ENCODE measurements around the gene CIPC. TPM values are rescaled to one million over a fixed set of nuclear protein-coding genes. Genes with fewer than 3 reads are reported as not detected.

CIPC gene
- total RNA-seq, 1 experiment from 2014 or later, result 20.6 TPM

- POLR2A ChIA-PET, result no interaction called here
- Histone ChIP-seq H3K4me2 (ENCODE audit: low read length) (no peak overlapping the region), H3K9me3 (ENCODE audit: control insufficient read depth in 1 of 2, insufficient read depth in 1 of 2, low read depth in 1 of 2, low read length in 2 of 2) (no peaks in the 10 kb centered on the region), H4K20me1 (ENCODE audit: insufficient read depth) (no peaks in the 10 kb centered on the region), H3K79me2 (ENCODE audit: insufficient read depth, low read length) (peaks cover 48% of the 10 kb centered on the region), H3K4me3 (replicated peaks in 1 of 2; ENCODE audit: low read depth in 1 of 2, low read length in 2 of 2) (no peak overlapping the region), H3K9me2 (ENCODE audit: insufficient read depth) (no peaks in the 10 kb centered on the region), H2AFZ (ENCODE audit: low read depth, low read length, poor library complexity, severe bottlenecking) (no peak overlapping the region), H3K36me3 (ENCODE audit: control insufficient read depth in 1 of 2, insufficient read depth in 2 of 2, low read length in 2 of 2) (peaks cover 6 to 12% of the 10 kb centered on the region in 2 experiments; a peak in 2 of 4 replicates), H3K27me3 (ENCODE audit: insufficient read depth, low read length) (no peaks in the 10 kb centered on the region), H3K4me1 (ENCODE audit: control insufficient read depth in 1 of 2, insufficient read depth in 2 of 2, low read length in 2 of 2) (peaks cover 6 to 8% of the 10 kb centered on the region in 2 experiments), H3K27ac (ENCODE audit: low read depth, low read length) (no peak overlapping the region), H3K9ac (ENCODE audit: low read length) (no peak overlapping the region)
- no peak for TF ChIP-seq EZH2 (IDR thresholded peaks at IDR 0.05)
- RAD21 ChIA-PET (ENCODE audit: low non-redundant PET in 1 of 2, low total read pairs in 2 of 2, uncharacterized antibody in 2 of 2, unreplicated experiment in 2 of 2), result no interaction called here
- intact Hi-C loops (cut with micrococcal nuclease), result no loop called here
- no peak for ATAC-seq
- BruUV-seq (replicated peaks), result no TSS peak
- DNase-seq (ENCODE audit: low read depth, low spot score), result no peak
- CTCF ChIA-PET, result no interaction called here
Observed at GRCh38 chr14:77104393-77104792, 6.3 kb downstream of the CIPC start.

- no peaks in the 10 kb centered on the region for H3K9me3 ChIP-seq (ENCODE audit: control insufficient read depth in 1 of 2, insufficient read depth in 1 of 2, low read depth in 1 of 2, low read length in 2 of 2)
- H3K4me3 ChIP-seq (replicated peaks in 1 of 2; ENCODE audit: low read depth in 1 of 2, low read length in 2 of 2), result no peak overlapping the region
- H3K4me1 ChIP-seq (ENCODE audit: control insufficient read depth in 1 of 2, insufficient read depth in 2 of 2, low read length in 2 of 2), result no peaks in the 10 kb centered on the region; a peak in 1 of 4 replicates
- H3K9ac ChIP-seq (ENCODE audit: low read length), result no peak overlapping the region
- POLR2A ChIA-PET, result no interaction called here
- peaks cover 6 to 12% of the 10 kb centered on the region in 2 experiments; a peak in 3 of 4 replicates for H3K36me3 ChIP-seq (ENCODE audit: control insufficient read depth in 1 of 2, insufficient read depth in 2 of 2, low read length in 2 of 2)
- CTCF ChIA-PET, result no interaction called here
- H3K79me2 ChIP-seq (ENCODE audit: insufficient read depth, low read length), result peaks cover 38% of the 10 kb centered on the region
- no peaks in the 10 kb centered on the region for H3K9me2 ChIP-seq (ENCODE audit: insufficient read depth)
- TF ChIP-seq REST (IDR thresholded peaks at IDR 0.05; ENCODE audit: low read depth) (no peak), RAD21 (IDR thresholded peaks at IDR 0.05; ENCODE audit: low read depth) (no peak), SIN3A (IDR thresholded peaks at IDR 0.05; ENCODE audit: low read depth) (no peak), YY1 (IDR thresholded peaks at IDR 0.05; ENCODE audit: extremely low read depth, insufficient replicate concordance, low read depth, low read length) (no peak), EGR1 (IDR thresholded peaks at IDR 0.05; ENCODE audit: low read depth) (no peak), SP1 (IDR thresholded peaks at IDR 0.05; ENCODE audit: low read depth) (no peak), CBX3 (IDR thresholded peaks at IDR 0.05; ENCODE audit: low read depth) (no peak), JUND (IDR thresholded peaks at IDR 0.05) (no peak), POLR2A (IDR thresholded peaks at IDR 0.05; ENCODE audit: borderline replicate concordance, extremely low read depth, insufficient read depth, insufficient read length) (no peak), FOSL1 (IDR thresholded peaks at IDR 0.05; ENCODE audit: low read depth) (no peak), POLR2AphosphoS5 (IDR thresholded peaks at IDR 0.05; ENCODE audit: low read depth, low read length) (no peak), ZNF274 (IDR thresholded peaks at IDR 0.05; ENCODE audit: low read depth, low read length) (no peak)
- TF ChIP-seq, protein P1, sequence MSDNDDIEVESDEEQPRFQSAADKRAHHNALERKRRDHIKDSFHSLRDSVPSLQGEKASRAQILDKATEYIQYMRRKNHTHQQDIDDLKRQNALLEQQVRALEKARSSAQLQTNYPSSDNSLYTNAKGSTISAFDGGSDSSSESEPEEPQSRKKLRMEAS (IDR thresholded peaks at IDR 0.05), result no peak
- no TSS peak for BruUV-seq (replicated peaks)
- intact Hi-C loops (cut with micrococcal nuclease), result no loop called here
- RAD21 ChIA-PET (ENCODE audit: low non-redundant PET in 1 of 2, low total read pairs in 2 of 2, uncharacterized antibody in 2 of 2, unreplicated experiment in 2 of 2), result no interaction called here
- H3K4me2 ChIP-seq (ENCODE audit: low read length), result no peak overlapping the region
- no peaks in the 10 kb centered on the region for H3K27me3 ChIP-seq (ENCODE audit: insufficient read depth, low read length)
- DNase-seq (ENCODE audit: low read depth, low spot score), result no peak
- H4K20me1 ChIP-seq (ENCODE audit: insufficient read depth), result no peaks in the 10 kb centered on the region
- H3K27ac ChIP-seq (ENCODE audit: low read depth, low read length), result no peak overlapping the region
- no peak overlapping the region for H2AFZ ChIP-seq (ENCODE audit: low read depth, low read length, poor library complexity, severe bottlenecking)
- ATAC-seq, result no peak
Observed at GRCh38 chr14:77105145-77105939, 7.3 kb downstream of the CIPC start.
